ENCODE data around the gene ARGFX.
"Not testable (repeated sequence)": the region's sequence is repeated elsewhere in the genome, so short reads cannot be mapped to it uniquely, and the experiment has no call there.

Gene ARGFX

DNA sequence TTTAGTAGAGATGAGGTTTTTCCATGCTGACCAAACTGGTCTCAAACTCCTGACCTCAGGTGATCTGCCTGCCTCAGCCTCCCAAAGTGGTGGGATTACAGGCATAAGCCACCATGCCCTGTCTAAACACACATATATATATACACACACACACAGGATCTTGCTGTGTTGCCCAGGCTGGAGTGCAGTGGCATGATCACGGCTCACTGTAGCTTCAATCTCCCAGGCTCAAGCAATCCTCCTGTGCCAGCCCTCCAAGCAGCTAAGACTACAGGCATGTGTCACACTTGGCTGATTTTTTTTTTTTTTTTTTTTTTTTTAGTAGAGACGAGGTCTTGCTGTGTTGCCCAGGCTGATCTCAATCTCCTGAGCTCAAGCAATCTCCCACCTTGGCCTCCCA is 32.2 kb downstream of the ARGFX start:
- not testable (repeated sequence) for DNase-seq

- no peak for DNase-seq
Measured at GRCh38 chr3:121601212-121601812, 33.6 kb downstream of the ARGFX start.

DNA sequence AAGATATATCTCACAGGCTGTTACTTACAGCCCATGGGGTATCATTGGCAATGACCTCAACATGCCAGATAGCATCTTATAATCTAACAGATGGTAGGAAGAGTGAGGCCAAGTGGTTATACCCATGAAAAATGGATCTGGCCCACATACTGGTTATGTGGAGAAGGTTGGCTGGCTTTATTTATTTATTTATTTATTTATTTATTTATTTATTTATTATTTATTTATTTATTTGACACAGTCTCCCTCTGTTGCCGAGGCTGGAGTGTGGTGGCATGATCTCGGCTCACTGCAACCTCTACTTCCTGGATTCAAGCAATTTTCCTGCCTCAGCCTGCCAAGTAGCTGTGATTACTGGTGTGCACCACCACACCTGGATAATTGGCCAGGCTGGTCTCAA is 37.0 kb downstream of the ARGFX start:
- DNase-seq = no peak

GRCh38 chr3:121606106-121606505 is 38.4 kb downstream of the ARGFX start:
- DNase-seq = no peak

Data from fibroblast of skin of scalp (primary cell).